Measurements from ENCODE around the gene SURF1.
"Not testable (repeated sequence)": the region's sequence is repeated elsewhere in the genome, so short reads cannot be mapped to it uniquely, and the experiment has no call there.

Gene SURF1

DNA sequence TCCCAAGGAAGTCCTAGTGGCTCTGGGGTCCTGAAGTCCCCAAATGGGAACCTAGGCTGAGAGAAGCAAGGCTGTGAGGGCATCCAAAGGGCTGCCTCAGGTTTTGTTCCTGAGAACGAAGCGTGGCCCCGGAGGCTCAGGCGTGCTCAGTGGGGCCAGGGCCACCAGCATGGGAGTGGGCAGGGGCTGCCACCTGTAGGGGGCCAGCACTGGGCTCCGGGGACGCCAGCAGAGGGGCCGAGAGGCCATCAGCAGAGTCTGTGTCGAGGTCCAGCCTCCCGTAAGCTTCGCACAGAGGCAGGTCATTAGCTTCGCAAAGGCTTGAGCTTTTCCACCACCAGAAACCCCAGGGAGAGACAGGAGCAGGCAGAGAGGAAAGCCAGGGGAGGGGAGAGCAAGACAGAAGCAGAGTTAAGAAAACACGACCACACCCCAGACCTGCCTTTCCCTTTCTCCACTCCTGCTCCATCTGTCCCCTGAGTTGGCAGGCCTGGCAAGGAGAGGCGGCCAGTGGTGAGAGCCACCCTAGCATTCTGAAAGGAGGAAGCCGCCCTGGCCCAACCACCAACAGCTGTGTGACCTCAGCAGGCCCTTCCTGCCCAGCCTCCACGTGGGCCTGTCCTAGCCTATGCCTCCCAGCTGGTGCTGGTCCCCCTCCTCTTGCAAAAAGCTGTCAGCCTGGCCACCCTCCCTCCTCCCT is 14.8 kb downstream of the SURF1 start:
- no peak for DNase-seq (ENCODE audit: extremely low read depth, low read depth)
- TF ChIP-seq, protein P1, sequence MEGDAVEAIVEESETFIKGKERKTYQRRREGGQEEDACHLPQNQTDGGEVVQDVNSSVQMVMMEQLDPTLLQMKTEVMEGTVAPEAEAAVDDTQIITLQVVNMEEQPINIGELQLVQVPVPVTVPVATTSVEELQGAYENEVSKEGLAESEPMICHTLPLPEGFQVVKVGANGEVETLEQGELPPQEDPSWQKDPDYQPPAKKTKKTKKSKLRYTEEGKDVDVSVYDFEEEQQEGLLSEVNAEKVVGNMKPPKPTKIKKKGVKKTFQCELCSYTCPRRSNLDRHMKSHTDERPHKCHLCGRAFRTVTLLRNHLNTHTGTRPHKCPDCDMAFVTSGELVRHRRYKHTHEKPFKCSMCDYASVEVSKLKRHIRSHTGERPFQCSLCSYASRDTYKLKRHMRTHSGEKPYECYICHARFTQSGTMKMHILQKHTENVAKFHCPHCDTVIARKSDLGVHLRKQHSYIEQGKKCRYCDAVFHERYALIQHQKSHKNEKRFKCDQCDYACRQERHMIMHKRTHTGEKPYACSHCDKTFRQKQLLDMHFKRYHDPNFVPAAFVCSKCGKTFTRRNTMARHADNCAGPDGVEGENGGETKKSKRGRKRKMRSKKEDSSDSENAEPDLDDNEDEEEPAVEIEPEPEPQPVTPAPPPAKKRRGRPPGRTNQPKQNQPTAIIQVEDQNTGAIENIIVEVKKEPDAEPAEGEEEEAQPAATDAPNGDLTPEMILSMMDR (IDR thresholded peaks at IDR 0.05; ENCODE audit: low read depth, low read length) = no peak

DNA sequence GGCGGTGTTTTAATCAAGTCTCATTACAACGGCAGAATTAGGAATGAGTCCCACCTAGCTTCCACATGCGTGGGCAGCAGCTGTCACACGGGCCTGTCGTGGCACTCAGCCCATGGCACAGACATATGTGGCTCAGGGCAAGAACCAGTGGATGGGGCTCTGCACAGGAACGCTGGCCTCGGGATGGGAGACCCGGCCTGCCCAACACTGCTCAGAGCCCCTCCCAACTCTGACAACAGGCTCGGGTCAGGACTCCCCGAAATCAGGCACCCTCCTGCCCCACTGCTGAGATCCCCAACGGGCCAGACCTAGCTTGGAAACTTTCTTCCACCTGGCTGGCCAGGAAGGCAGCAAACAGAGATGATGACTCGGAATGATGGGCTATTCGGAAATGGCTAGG is 15.4 kb downstream of the SURF1 start:
- no peak for DNase-seq (ENCODE audit: extremely low read depth, low read depth)
- TF ChIP-seq, protein P1 (IDR thresholded peaks at IDR 0.05; ENCODE audit: low read depth, low read length) = no peak

DNA sequence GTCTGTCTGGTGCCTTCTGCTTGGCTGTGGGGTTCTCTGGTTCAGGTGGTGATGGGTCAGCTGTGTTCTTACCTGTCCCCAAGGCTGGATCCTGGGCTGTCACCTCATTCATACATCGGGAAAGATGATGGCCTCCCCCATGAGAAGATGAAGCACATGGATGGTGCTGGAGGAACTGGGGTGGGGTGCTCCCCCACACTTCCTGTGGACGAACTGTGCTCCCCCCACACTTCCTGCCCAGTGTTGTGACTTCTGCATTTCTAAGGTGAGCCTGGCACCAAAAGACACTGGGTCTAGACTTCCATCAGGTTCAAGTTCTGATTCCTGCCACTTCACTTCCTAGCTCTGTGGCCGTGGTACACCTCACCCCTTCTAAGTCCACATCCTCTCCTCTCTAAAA is 16.0 kb downstream of the SURF1 start:
- TF ChIP-seq, protein P1 (IDR thresholded peaks at IDR 0.05; ENCODE audit: low read depth, low read length) = no peak
- no peak for DNase-seq (ENCODE audit: extremely low read depth, low read depth)

DNA sequence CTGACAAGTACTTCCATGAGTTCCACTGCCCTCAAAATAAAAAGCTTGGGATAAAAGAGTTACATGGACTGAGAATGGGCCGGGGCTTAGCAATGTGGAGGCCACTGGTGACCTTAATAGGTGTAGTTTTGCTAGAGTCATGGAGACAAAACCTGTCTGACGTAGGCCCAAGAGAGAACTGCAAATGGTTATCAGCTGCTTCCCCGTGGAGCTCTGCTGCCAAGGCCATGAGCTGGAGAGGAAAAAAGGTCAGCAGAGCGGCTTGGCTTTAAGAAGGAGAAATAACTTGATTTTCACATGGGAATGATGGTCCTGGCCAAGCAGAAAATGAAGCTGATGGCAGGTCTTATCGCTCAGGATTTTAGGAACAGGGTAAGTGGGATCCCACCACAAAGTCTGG is 16.6 kb downstream of the SURF1 start:
- TF ChIP-seq, protein P1 (IDR thresholded peaks at IDR 0.05; ENCODE audit: low read depth, low read length) = no peak
- no peak for DNase-seq (ENCODE audit: extremely low read depth, low read depth)

DNA sequence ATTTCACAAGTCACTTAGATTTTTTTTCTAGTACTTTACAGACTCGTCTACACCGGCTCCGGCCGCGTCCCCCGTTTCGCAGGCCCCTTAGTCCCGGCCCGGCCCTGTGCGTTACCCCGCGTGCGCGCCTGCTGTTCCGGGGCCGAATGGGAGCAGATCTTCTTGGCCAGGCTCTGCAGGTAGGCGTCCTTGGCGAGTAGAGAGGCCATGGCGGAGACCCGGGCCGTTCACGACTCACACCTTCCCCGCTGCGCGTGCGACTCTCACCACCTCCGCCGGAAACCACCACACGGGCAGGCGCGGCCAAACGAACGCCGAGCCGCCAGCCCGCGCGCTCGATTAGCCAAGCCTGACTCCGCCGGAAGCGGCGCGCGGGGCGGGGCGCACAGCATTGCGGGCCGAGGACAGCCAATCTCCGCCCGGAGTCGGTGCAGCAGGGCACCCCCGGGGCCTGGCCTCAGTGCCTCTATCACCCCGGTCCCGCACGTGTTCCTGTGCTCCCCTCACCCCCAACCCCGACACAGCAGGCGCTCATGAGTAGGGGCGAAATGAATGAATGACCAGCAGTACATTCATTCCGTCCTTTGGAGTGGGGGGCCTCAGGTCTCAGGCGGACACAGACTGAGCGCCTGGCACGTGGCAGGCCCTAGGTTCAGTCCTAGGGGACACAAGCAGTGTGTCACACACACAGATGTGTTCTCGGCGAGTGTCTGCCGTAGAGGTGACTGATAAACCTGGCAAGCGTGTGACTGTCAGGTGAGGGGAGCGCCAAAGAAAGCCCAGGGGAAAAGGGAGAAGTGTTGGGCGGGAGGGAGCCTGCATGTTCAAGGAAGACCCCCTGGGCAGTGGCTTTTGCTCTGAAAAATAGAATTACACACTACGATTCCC is 20.1 kb downstream of the SURF1 start, which contains the start of gene SURF6:
SURF6 (minus strand) TSS at position 265 of the 888 bp plus-strand sequence; CDS start at position 209, 56 bp downstream.
- TF ChIP-seq, protein P1 (IDR thresholded peaks at IDR 0.05; ENCODE audit: low read depth, low read length) = no peak
- peak; percentile 58 for DNase-seq (ENCODE audit: extremely low read depth, low read depth)

DNA sequence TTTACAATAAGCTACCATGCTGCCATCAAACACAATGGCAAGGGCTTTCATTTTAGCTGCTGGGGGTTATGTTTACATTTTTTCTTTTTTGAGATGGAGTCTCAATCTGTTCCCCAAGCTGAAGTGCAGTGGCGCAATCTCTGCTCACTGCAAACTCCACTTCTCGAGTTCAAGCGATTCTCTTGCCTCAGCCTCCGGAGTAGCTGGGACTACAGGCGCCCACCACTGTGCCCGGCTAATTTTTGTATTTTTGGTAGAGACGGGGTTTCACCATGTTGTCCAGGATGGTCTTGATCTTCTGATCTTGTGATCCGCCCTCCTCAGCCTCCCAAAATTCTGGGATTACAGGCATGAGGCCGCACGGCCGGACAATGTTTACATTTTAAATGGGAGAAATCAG is 21.4 kb downstream of the SURF1 start:
- not testable (repeated sequence) for DNase-seq (ENCODE audit: extremely low read depth, low read depth)

DNA sequence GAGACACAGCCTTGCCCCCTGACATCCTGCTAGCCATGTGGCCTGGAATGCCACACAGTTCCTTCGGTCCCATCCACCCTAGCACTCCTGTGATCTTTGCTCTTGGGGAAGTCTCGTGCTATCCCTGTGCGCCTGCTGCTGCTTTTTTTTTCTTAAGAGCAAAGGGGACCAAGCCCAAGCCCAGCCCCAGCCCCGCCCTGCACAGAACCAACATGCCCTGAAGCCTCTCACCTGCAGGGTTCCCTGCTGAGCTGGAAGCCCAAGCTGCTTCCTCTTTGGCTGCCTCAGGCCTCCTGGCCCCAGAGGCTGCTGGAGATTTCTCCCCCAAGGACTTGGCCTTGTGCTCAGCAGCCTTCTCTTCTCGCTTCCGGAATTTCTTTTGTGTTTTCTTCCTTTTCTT is 22.1 kb downstream of the SURF1 start:
- TF ChIP-seq, protein P1 (IDR thresholded peaks at IDR 0.05; ENCODE audit: low read depth, low read length) = no peak
- no peak for DNase-seq (ENCODE audit: extremely low read depth, low read depth)
